GM20000 (cell line): ENCODE data around the gene TBX2.

Experiments
- DNase-seq: peaks from one replicate; pipeline ENCODE4 v3.0.0; 2012; ENCODE audit warnings: low spot score
- CTCF ChIP-seq: IDR thresholded peaks from 2 replicates; pipeline ENCODE4 v1.5.1; 2012; ENCODE audit warnings: mild to moderate bottlenecking, control low read depth; ENCODE audit errors: extremely low read depth, missing control alignments

TBX2 gene

GRCh38 chr17:61458000-61458399 is 58.4 kb downstream of the TBX2 start:
- DNase-seq, result no peak
- no peak for TF ChIP-seq CTCF

GRCh38 chr17:61458421-61459141 is 58.9 kb downstream of the TBX2 start:
- TF ChIP-seq CTCF, result no peak
- DNase-seq, result no peak
